ENCODE measurements around the gene DHX9. TPM values are rescaled to one million over a fixed set of nuclear protein-coding genes. Genes with fewer than 3 reads are reported as not detected.

DHX9 gene
- total RNA-seq, 1 experiment from 2014 or later: 336 TPM

GRCh38 chr1:182913401-182913800, 74.3 kb downstream of the DHX9 start:
- Histone ChIP-seq H2BK12ac (ENCODE audit: insufficient read length, low read depth, low read length) (no peak overlapping the region), H2BK5ac (ENCODE audit: insufficient read length, low read length) (no peak overlapping the region), H3K27me3 (ENCODE audit: insufficient read depth, low read length) (no peaks in the 10 kb centered on the region), H4K20me1 (ENCODE audit: control insufficient read depth, insufficient read depth, insufficient read length) (no peaks in the 10 kb centered on the region), H2BK120ac (ENCODE audit: low read depth, low read length, poor library complexity, severe bottlenecking) (no peak overlapping the region), H3K79me2 (ENCODE audit: insufficient read depth, low read length) (no peaks in the 10 kb centered on the region), H2AFZ (ENCODE audit: low read length) (no peak overlapping the region), H4K8ac (replicated peaks; ENCODE audit: insufficient read length, low read depth, low read length) (no peak overlapping the region), H3K79me1 (ENCODE audit: insufficient read depth, low read depth, low read length, poor library complexity, severe bottlenecking) (no peaks in the 10 kb centered on the region), H2BK20ac (ENCODE audit: low read depth, low read length, poor library complexity, severe bottlenecking) (no peak overlapping the region), H3K9me3 (ENCODE audit: control insufficient read depth, low read depth, low read length) (no peaks in the 10 kb centered on the region), H3K14ac (ENCODE audit: insufficient read depth, low read length) (no peak overlapping the region), H3K18ac (ENCODE audit: insufficient read length, low read depth, low read length) (no peak overlapping the region), H4K5ac (ENCODE audit: insufficient read length, low read depth, low read length) (no peak overlapping the region), H3K27ac (ENCODE audit: insufficient read length, low read depth, low read length) (no peak overlapping the region), H3K23ac (ENCODE audit: insufficient read length, low read depth, low read length) (no peak overlapping the region), H3K4ac (ENCODE audit: low read depth, low read length) (no peak overlapping the region), H3K56ac (ENCODE audit: insufficient read length, low read depth, low read length) (no peak overlapping the region), H3K9ac (ENCODE audit: extremely low read depth, insufficient read length, low read length) (no peak overlapping the region), H4K91ac (ENCODE audit: insufficient read length, low read depth, low read length) (no peak overlapping the region), H2BK15ac (ENCODE audit: low read depth, low read length) (no peak overlapping the region), H3K4me2 (ENCODE audit: insufficient read depth, insufficient read length, low read length) (no peak overlapping the region), H3K23me2 (ENCODE audit: insufficient read length, low read depth, low read length, poor library complexity, severe bottlenecking) (no peaks in the 10 kb centered on the region), H3K4me1 (ENCODE audit: insufficient read depth, low read length) (peaks cover 3% of the 10 kb centered on the region; the same call in 1 of the 2 replicates), H2AK5ac (ENCODE audit: insufficient read length, low read length) (no peak overlapping the region), H3T11ph (ENCODE audit: low read length) (no peak overlapping the region)
- WGBS (ENCODE audit: extremely low coverage, insufficient read length, low lambda C conversion rate): no CpG with 5 or more reads among the region's 3 CpGs
- H3K36me3 Mint-ChIP-seq (ENCODE audit: insufficient read depth in 1 of 3, low read depth in 3 of 3): peaks cover 11 to 22% (median 12%) of the 10 kb centered on the region in 3 experiments
- no peak for DNase-seq
- TF ChIP-seq CTCF (conservative IDR thresholded peaks at IDR 0.05): no peak
- peaks cover 22 to 26% of the 10 kb centered on the region in 2 experiments for H3K9me3 Mint-ChIP-seq
- no peak overlapping the region for H3K27ac Mint-ChIP-seq
- H3K27me3 Mint-ChIP-seq (ENCODE audit: low read depth): no peaks in the 10 kb centered on the region; the same call in 1 of the 2 replicates
- H3K4me3 Mint-ChIP-seq: no peak overlapping the region
- H3K4me1 Mint-ChIP-seq: peaks cover 11% of the 10 kb centered on the region in 2 experiments
